H1 (cell line): ENCODE results near the gene TMEM44. TPM values are rescaled to one million over a fixed set of nuclear protein-coding genes. Genes with fewer than 3 reads are reported as not detected.

Experiments
- CTCF ChIA-PET: fragments of 300-600 bp; sonication (Branson Sonifier 250); formaldehyde crosslinking; loops from one replicate; lab custom pipeline; 2021; ENCODE audit not compliant: partially characterized antibody; lab: Charles Lee
- POLR2A ChIA-PET: fragments of 300-600 bp; sonication (Branson Sonifier 250); formaldehyde crosslinking; loops from one replicate; lab custom pipeline; 2021; ENCODE audit warnings: inconsistent platforms; ENCODE audit not compliant: partially characterized antibody; lab: Charles Lee
- DNase-seq, 2 experiments: peaks; one replicate each; pipeline versions ENCODE4 v3.0.0 to v3.0.0-alpha.2; 2010 to 2022; ENCODE audit warnings: low spot score in 2 of 2, low read depth in 1 of 2, mixed read lengths in 1 of 2
- FAIRE-seq: peaks from 2 replicates; lab custom pipeline; 2011; peaks lifted over from hg19 to GRCh38; lab: Jason Lieb, UNC
- H2AFZ ChIP-seq: 2 replicates; pipeline ENCODE4 v1.8.1; 2012; ENCODE audit warnings: low read length, inconsistent platforms
- H2AK5ac ChIP-seq: 2 replicates; pipeline ENCODE4 v1.6.1; 2013; ENCODE audit warnings: low read depth, low read length
- H2BK120ac ChIP-seq: replicated peaks from 2 replicates; pipeline ENCODE3; 2013; ENCODE audit warnings: low read depth, low read length, inconsistent platforms
- H2BK12ac ChIP-seq: 2 replicates; pipeline ENCODE4 v1.6.1; 2013; ENCODE audit warnings: low read depth, low read length
- H2BK15ac ChIP-seq: 2 replicates; pipeline ENCODE4 v1.6.1; 2013; ENCODE audit warnings: low read length
- H2BK20ac ChIP-seq: 2 replicates; pipeline ENCODE4 v1.6.1; 2013; ENCODE audit warnings: low read length
- H2BK5ac ChIP-seq: 2 replicates; pipeline ENCODE4 v1.6.1; 2013; ENCODE audit warnings: low read depth, low read length
- H3K14ac ChIP-seq: 2 replicates; pipeline ENCODE4 v1.6.1; 2013; ENCODE audit warnings: inconsistent platforms; ENCODE audit not compliant: insufficient read length
- H3K18ac ChIP-seq: 2 replicates; pipeline ENCODE4 v1.6.1; 2013; ENCODE audit warnings: low read length; ENCODE audit errors: extremely low read depth
- H3K23ac ChIP-seq: 2 replicates; pipeline ENCODE4 v1.6.1; 2013; ENCODE audit warnings: inconsistent platforms; ENCODE audit not compliant: insufficient read length
- H3K23me2 ChIP-seq: 2 replicates; pipeline ENCODE4 v1.6.1; 2013; ENCODE audit warnings: low read depth, low read length
- H3K27ac ChIP-seq: 2 replicates; pipeline ENCODE4 v1.6.1; 2011; ENCODE audit warnings: low read depth, low read length, inconsistent platforms
- H3K27me3 ChIP-seq, 4 experiments: replicated peaks in 1 of 4; 1 replicate in 1 of 4; 2 replicates in 3 of 4; pipeline versions ENCODE4 v1.6.1 to v1.8.1; 2011 to 2013; ENCODE audit warnings: low read length in 3 of 4, mild to moderate bottlenecking in 3 of 4, inconsistent platforms in 2 of 4, mixed read lengths in 2 of 4, moderate library complexity in 1 of 4; ENCODE audit not compliant: control insufficient read depth in 3 of 4, insufficient read depth in 3 of 4; ENCODE audit errors: extremely low read depth in 1 of 4
- H3K36me3 ChIP-seq, 4 experiments: 2 replicates each; pipeline versions ENCODE4 v1.6.1 to v1.8.1; 2011 to 2013; ENCODE audit warnings: mild to moderate bottlenecking in 4 of 4, low read length in 3 of 4, moderate library complexity in 2 of 4, control low read depth in 1 of 4, inconsistent platforms in 1 of 4; ENCODE audit not compliant: insufficient read depth in 4 of 4, control insufficient read depth in 2 of 4
- H3K4ac ChIP-seq: replicated peaks from 2 replicates; pipeline ENCODE3; 2013; ENCODE audit warnings: low read length, low read depth, mixed read lengths, inconsistent platforms; ENCODE audit not compliant: insufficient read length
- H3K4me1 ChIP-seq, 4 experiments: replicated peaks in 1 of 4; 1 replicate in 1 of 4; 2 replicates in 3 of 4; pipeline versions ENCODE4 v1.6.1 to v1.8.1; 2011 to 2013; ENCODE audit warnings: low read length in 3 of 4, inconsistent platforms in 2 of 4, mixed read lengths in 1 of 4; ENCODE audit not compliant: insufficient read depth in 4 of 4, control insufficient read depth in 3 of 4
- H3K4me2 ChIP-seq, 2 experiments: 2 replicates each; pipeline versions ENCODE4 v1.6.1 to v1.8.1; 2011 to 2013; ENCODE audit warnings: low read depth in 2 of 2, low read length in 2 of 2, control low read depth in 1 of 2, inconsistent platforms in 1 of 2, mild to moderate bottlenecking in 1 of 2; ENCODE audit not compliant: insufficient read depth in 1 of 2
- H3K4me3 ChIP-seq, 4 experiments: fragments of 200-600, 300-600 bp in 1 of 4; sonication (generic), shearing (Covaris generic), sonication (Bioruptor Twin) in 1 of 4; 2 replicates each; pipeline versions ENCODE4 v1.5.1 to v1.8.1; 2011 to 2016; ENCODE audit warnings: low read length in 4 of 4, low read depth in 3 of 4, control low read depth in 2 of 4, inconsistent platforms in 2 of 4, mild to moderate bottlenecking in 2 of 4, mixed read lengths in 1 of 4, moderate library complexity in 1 of 4; ENCODE audit not compliant: insufficient read depth in 2 of 4; ENCODE audit errors: extremely low read depth in 1 of 4
- H3K56ac ChIP-seq: replicated peaks from 2 replicates; pipeline ENCODE3; 2013; ENCODE audit warnings: low read depth, mild to moderate bottlenecking, mixed read lengths, low read length, inconsistent platforms; ENCODE audit not compliant: insufficient read length
- H3K79me1 ChIP-seq: 2 replicates; pipeline ENCODE4 v1.6.1; 2013; ENCODE audit warnings: low read depth, low read length, control low read depth
- H3K79me2 ChIP-seq, 2 experiments: 2 replicates each; pipeline versions ENCODE4 v1.6.1 to v1.8.1; 2012 to 2013; ENCODE audit warnings: low read length in 2 of 2, mild to moderate bottlenecking in 2 of 2, inconsistent platforms in 1 of 2; ENCODE audit not compliant: insufficient read depth in 2 of 2, control insufficient read depth in 1 of 2
- H3K9ac ChIP-seq, 4 experiments: replicated peaks in 1 of 4; 1 replicate in 1 of 4; 2 replicates in 3 of 4; pipeline versions ENCODE4 v1.6.1 to v1.8.1; 2011 to 2013; ENCODE audit warnings: low read depth in 3 of 4, low read length in 3 of 4, control low read depth in 2 of 4, mild to moderate bottlenecking in 2 of 4, moderate library complexity in 2 of 4, inconsistent platforms in 1 of 4; ENCODE audit errors: extremely low read depth in 1 of 4
- H3K9me3 ChIP-seq, 2 experiments: 2 replicates each; pipeline versions ENCODE4 v1.6.1 to v1.8.1; 2012 to 2013; ENCODE audit warnings: mild to moderate bottlenecking in 2 of 2, moderate library complexity in 2 of 2, control low read depth in 1 of 2, inconsistent platforms in 1 of 2, low read depth in 1 of 2, low read length in 1 of 2, mixed read lengths in 1 of 2; ENCODE audit not compliant: insufficient read depth in 2 of 2
- H4K20me1 ChIP-seq, 2 experiments: replicated peaks in 1 of 2; 2 replicates each; pipeline versions ENCODE3 to v1.8.1; 2011 to 2013; ENCODE audit warnings: inconsistent platforms in 2 of 2, low read length in 2 of 2, mild to moderate bottlenecking in 1 of 2; ENCODE audit not compliant: insufficient read depth in 2 of 2, control insufficient read depth in 1 of 2
- H4K5ac ChIP-seq: 2 replicates; pipeline ENCODE4 v1.6.1; 2013; ENCODE audit warnings: low read length, low read depth, mixed read lengths, inconsistent platforms; ENCODE audit not compliant: insufficient read length
- H4K8ac ChIP-seq: 2 replicates; pipeline ENCODE4 v1.8.0; 2013; ENCODE audit warnings: mild to moderate bottlenecking, moderate library complexity, low read length, inconsistent platforms; ENCODE audit not compliant: insufficient read depth; ENCODE audit errors: extremely low read depth
- H4K91ac ChIP-seq: replicated peaks from 2 replicates; pipeline ENCODE3; 2013; ENCODE audit warnings: low read length, mixed read lengths, inconsistent platforms; ENCODE audit not compliant: insufficient read length
- ASH2L ChIP-seq: fragments of 200-600, 300-600 bp; sonication (generic); IDR thresholded peaks from one replicate; pipeline ENCODE4 v1.7.1; 2017; ENCODE audit warnings: low read length
- CHD2 ChIP-seq: IDR thresholded peaks from 2 replicates; pipeline ENCODE4 v1.6.1; 2012; ENCODE audit warnings: low read length, improper control_type of control experiment
- CREB1 ChIP-seq: IDR thresholded peaks from 2 replicates; pipeline ENCODE4 v1.6.1; 2012; ENCODE audit warnings: inconsistent platforms
- CTBP2 ChIP-seq: IDR thresholded peaks from 2 replicates; pipeline ENCODE4 v1.7.0; 2011; ENCODE audit warnings: borderline replicate concordance, mild to moderate bottlenecking, moderate library complexity, mixed read lengths, low read length; ENCODE audit not compliant: insufficient read depth, insufficient read length
- CTCF ChIP-seq, 3 experiments: IDR thresholded peaks; 1 replicate in 2 of 3; 2 replicates in 1 of 3; pipeline versions ENCODE4 v1.5.1 to v1.6.1; 2011; ENCODE audit warnings: low read length in 3 of 3, mild to moderate bottlenecking in 3 of 3, inconsistent platforms in 2 of 3, low read depth in 1 of 3, moderate library complexity in 1 of 3; ENCODE audit not compliant: insufficient read depth in 1 of 3; ENCODE audit errors: control extremely low read depth in 1 of 3
- E2F6 ChIP-seq: IDR thresholded peaks from 2 replicates; pipeline ENCODE4 v1.6.1; 2012; ENCODE audit warnings: inconsistent platforms
- KDM1A ChIP-seq: fragments of 200-600, 300-600 bp; sonication (generic); IDR thresholded peaks from 2 replicates; pipeline ENCODE4 v1.7.1; 2016; ENCODE audit warnings: mild to moderate bottlenecking, low read length, borderline replicate concordance
- KDM4A ChIP-seq: IDR thresholded peaks from one replicate; pipeline ENCODE4 v1.7.1; 2012; ENCODE audit warnings: low read depth, mild to moderate bottlenecking, moderate library complexity, low read length, inconsistent platforms; ENCODE audit not compliant: severe bottlenecking
- TCF12 ChIP-seq: IDR thresholded peaks from 2 replicates; pipeline ENCODE4 v1.6.1; 2011; ENCODE audit warnings: low read depth, mild to moderate bottlenecking, low read length
- TEAD4 ChIP-seq: IDR thresholded peaks from 2 replicates; pipeline ENCODE4 v1.6.1; 2012; ENCODE audit warnings: low read depth, low read length, inconsistent platforms, mixed read lengths
- WGBS, 2 experiments: shearing (Covaris generic) in 1 of 2; methylation state at CpG; one replicate each; pipeline versions ENCODE4 v1.1.6 to v1.1.7; 2013 to 2015; ENCODE audit warnings: low lambda C conversion rate in 2 of 2, mixed read lengths in 2 of 2, inconsistent platforms in 1 of 2, low coverage in 1 of 2, missing lambda C conversion rate in 1 of 2; ENCODE audit not compliant: insufficient replicate concordance in 2 of 2, insufficient coverage in 1 of 2, insufficient read length in 1 of 2; ENCODE audit errors: extremely low coverage in 1 of 2, missing lambda C conversion rate in 1 of 2; 5-methylcytosine and 5-hydroxymethylcytosine counted together
- polyA plus RNA-seq, 7 experiments: library from polyadenylated mRNA; depleted of rRNA in 3 of 7; stranded (reverse) in 5 of 7; unstranded in 2 of 7; fragments of >200 nt in 5 of 7; fragments of 200-250 nt in 2 of 7; gene quantifications; 1 replicate in 5 of 7; 2 replicates in 1 of 7; 4 replicates in 1 of 7; pipeline versions ENCODE4 v1.2.1 to v1.2.3, GENCODE V29; 2011 to 2013; ENCODE audit warnings: missing spikeins in 2 of 7, mixed read lengths in 2 of 7
- total RNA-seq: library from RNA; stranded (reverse); fragmentation: NEBNext Ultra II Directional; extraction: Animal tissue kit (Norgen Biotek cat#: 25700); gene quantifications from 2 replicates; pipeline ENCODE4 v1.2.1, GENCODE V29; 2021

Gene TMEM44
- total and polyA plus RNA-seq, 2 of the 8 experiments (the other 6 are each of a cell fraction or from before 2014, with no cell fraction given): 14.0 to 16.7 TPM

- WGBS, 2 experiments: 91% methylated on average over 18 of the region's 18 CpGs; no CpG with 5 or more reads in 1 of the 2 experiments
- H3K27me3 ChIP-seq: no peaks in the 10 kb centered on the region
- CTCF ChIA-PET: interaction anchor here (0.8 to 5.4 kb wide), 8 partner anchors 16 to 125 kb away, joined by 3 to 48 read pairs (median 4); no protein-coding TSS in a partner anchor
- no peaks in the 10 kb centered on the region for H3K23me2 ChIP-seq
- no peaks in the 10 kb centered on the region for H3K9me3 ChIP-seq
- H3K36me3 ChIP-seq: no peaks in the 10 kb centered on the region
- H3K18ac ChIP-seq: no peak overlapping the region
- H3K56ac ChIP-seq: no peak overlapping the region
- no peak overlapping the region for H3K27ac ChIP-seq
- no peak overlapping the region for H4K91ac ChIP-seq
- no peak overlapping the region for H3K4ac ChIP-seq
- no peak overlapping the region for H2BK12ac ChIP-seq
- H2BK15ac ChIP-seq: no peak overlapping the region
- no peaks in the 10 kb centered on the region for H3K79me1 ChIP-seq
- H3K79me2 ChIP-seq: no peaks in the 10 kb centered on the region
- H3K9ac ChIP-seq: no peak overlapping the region
- no peak overlapping the region for H3K23ac ChIP-seq
- no peak overlapping the region for H3K14ac ChIP-seq
- POLR2A ChIA-PET: interaction anchor here (1.5 kb wide), 1 partner anchor 87 kb away, joined by 4 read pairs; no protein-coding TSS in a partner anchor
- no peak overlapping the region for H2AK5ac ChIP-seq
- DNase-seq (no peak), FAIRE-seq (no peak)
- H3K4me2 ChIP-seq: no peak overlapping the region
- no peaks in the 10 kb centered on the region for H3K4me1 ChIP-seq
- H2BK120ac ChIP-seq: no peak overlapping the region
- H4K8ac ChIP-seq: no peak overlapping the region
- H4K20me1 ChIP-seq: no peaks in the 10 kb centered on the region
- peak overlapping the region; percentile 46; the same call in 1 of the 2 replicates for H2AFZ ChIP-seq
- no peak overlapping the region for H2BK20ac ChIP-seq
- H2BK5ac ChIP-seq: no peak overlapping the region
- H4K5ac ChIP-seq: no peak overlapping the region
- no peak overlapping the region for H3K4me3 ChIP-seq
- no peak for TF ChIP-seq TCF12
- TF ChIP-seq CREB1: no peak
- no peak for TF ChIP-seq CHD2
- TF ChIP-seq KDM1A: no peak
- no peak for TF ChIP-seq CTBP2
- TF ChIP-seq TEAD4: no peak
- TF ChIP-seq E2F6: no peak
- TF ChIP-seq CTCF (IDR thresholded peaks at IDR 0.05; ENCODE audit: control extremely low read depth in 1 of 3, insufficient read depth in 1 of 3, low read depth in 1 of 3, low read length in 3 of 3): no peak
- no peak for TF ChIP-seq KDM4A
- TF ChIP-seq ASH2L: no peak
These were observed 61.0 kb downstream of the TMEM44 start for GRCh38 chr3:194572143-194572789.
